Hepatocyte (in vitro differentiated cells): ENCODE data around the gene CDK17.

Experiments
- CTCF ChIP-seq: fragments of 200-600 bp; sonication (generic); IDR thresholded peaks from 2 replicates; pipeline ENCODE4 v1.5.1; 2016; ENCODE audit warnings: antibody characterized with exemption, mild to moderate bottlenecking; ENCODE audit not compliant: poor library complexity
- EZH2 ChIP-seq: fragments of 200-600 bp; sonication (generic); IDR thresholded peaks from 2 replicates; pipeline ENCODE4 v1.6.1; 2016; ENCODE audit warnings: antibody characterized with exemption, mild to moderate bottlenecking, borderline replicate concordance
- EZH2phosphoT487 ChIP-seq: fragments of 200-600 bp; sonication (generic); IDR thresholded peaks from one replicate; pipeline ENCODE4 v1.6.1; 2018; ENCODE audit warnings: antibody characterized with exemption, mild to moderate bottlenecking, low read depth, moderate library complexity; ENCODE audit not compliant: unreplicated experiment, severe bottlenecking

- TF ChIP-seq EZH2 (no peak), CTCF (no peak), EZH2phosphoT487 (no peak)
Observed at GRCh38 chr12:96313606-96314005, 86.6 kb downstream of the CDK17 start.
